Activated CD4-positive, alpha-beta T cell treated with anti-CD3 and anti-CD28 coated beads, Interleukin-2, amount 50 U/mL, for 48 hours (primary cell): ENCODE results near the gene SNRK.

Experiments
- DNase-seq, 2 experiments: peaks; one replicate each; pipeline ENCODE4 v3.0.0-alpha.2; 2020

SNRK gene

DNA sequence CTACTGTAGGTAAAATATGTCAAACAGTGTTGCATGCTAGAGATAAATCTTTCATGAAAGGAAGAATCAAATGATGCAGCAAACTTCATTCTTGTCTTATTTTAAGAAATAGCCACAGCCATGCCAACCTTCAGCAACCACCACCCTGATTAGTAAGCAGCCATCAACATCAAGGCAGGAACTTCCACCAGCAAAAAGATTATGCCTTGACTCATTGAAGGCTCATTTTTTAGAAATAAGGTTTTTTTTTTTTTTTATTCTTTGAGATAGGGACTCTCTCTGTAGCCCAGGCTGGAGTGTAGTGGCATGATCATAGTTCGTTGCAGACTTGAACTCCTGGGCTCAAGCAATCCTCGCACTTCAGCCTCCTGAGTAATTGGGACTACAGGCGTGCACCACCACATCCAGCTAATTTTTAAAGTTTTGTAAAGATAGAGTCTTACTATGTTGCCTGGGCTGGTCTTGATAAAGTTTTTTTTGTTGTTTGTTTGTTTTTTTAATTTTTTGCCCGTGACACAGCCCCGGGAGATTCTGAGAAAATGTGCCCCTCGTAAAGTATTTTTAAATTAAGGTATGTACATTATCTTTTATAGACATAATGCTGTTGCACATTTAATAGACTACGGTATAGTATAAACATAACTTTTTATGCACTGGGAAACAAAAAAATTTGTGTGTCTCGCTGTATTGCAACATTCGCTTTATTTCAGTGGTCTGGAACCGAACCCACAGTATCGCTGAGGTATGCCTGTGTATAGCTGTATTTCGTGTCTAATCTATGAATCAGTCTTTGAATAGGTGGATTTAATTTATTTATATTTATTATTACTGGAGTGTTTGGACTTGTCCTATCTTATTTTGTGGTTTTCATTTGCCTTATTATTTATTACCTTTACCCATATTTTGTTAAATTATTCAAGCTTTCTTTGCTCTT is 23.3 kb downstream of the SNRK start:
- no peak for DNase-seq

DNA sequence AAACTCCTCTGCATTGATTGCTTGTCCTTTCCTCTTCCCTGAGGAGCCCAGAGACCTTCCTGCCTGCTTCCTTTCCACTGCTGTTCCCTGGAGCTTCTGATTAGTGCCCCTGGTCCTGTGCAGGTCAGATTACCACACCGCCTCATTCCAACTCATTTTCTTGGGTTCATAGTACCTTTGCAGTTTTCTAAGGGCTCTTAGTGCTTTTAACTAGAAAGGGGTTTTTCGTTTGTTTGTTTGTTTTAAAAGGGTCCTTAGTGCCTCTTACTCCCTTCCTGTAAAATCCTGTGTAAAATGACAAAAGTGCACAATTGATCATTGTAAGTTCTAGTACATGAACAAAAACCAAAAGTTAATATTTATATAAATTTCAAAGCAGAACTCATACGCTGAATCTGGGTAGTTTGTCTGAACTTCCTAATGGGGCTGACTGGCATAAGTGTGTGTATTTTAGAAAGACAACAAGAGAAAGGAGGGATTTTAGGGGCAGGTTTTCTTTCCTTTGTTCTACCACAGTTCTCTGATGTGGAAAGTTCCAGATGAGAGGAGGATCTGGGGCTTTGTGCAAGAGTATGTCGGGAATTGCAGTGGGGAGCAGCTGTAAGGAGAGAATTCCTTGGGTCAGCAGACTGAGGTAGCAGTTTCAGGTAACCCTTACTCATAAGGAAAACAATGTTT is 30.6 kb downstream of the SNRK start:
- no peak for DNase-seq

DNA sequence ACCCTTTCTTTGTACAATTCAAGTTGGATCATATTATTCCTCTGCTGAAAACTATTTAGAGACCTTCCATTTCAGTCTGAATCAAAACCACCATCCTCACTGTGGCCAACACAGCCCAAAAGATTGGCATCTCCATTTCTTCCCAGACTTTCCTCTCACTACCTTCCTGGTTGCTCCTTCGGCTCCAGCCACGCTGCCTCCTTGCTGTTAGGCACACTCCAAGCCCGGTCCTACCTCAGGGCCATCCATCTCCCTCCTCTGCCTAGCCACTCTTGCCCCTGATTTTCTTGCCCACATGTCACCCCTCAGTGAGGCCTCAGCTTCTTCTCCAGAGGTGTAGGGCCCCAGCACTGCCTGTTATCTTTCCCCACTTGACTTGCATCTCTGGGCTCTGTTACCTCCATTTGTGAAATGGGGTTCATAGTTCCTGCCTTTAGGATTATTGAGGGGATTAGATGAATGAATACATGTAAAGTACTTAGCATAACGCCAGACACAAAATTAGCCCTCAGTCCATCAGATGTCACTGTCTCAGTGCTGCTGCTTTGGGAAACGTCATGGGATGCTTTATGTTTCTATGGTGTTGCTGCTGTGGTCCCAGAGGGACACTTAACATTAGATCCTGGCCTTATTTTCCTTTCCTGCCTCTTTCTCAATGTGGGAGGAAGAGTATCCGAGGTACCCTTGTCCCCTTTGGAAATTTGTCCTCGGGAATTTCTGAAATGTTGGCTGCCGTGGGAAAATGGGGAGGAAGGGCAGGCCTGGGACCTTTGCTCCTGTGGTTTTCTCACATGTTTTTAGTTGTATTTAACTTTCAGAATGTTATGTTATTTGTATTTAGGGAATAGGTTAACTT is 31.3 kb downstream of the SNRK start:
- DNase-seq, result no peak

- DNase-seq, result no peak
Measured at GRCh38 chr3:43319376-43319775, 33.0 kb downstream of the SNRK start.

DNA sequence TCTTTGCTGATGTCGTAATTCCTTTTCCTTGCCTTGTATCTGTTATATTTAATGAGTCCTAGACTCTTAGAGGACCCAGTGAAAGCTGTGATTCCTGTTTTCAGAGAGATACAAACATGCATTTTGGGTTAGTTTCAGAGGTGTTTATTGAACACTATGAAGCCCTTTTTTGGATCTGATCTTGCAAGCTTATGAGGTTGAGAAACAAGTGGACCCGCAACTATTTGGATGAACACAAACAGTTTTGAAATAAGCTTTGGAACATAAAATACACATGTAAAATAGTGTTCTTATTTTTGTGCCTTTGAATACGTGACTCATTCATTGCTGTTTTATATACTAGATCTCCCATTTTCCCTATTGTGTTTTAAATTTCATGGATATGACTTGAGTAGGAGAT is 33.5 kb downstream of the SNRK start:
- no peak for DNase-seq

GRCh38 chr3:43320288-43320687 is 33.9 kb downstream of the SNRK start:
- DNase-seq, result no peak

DNA sequence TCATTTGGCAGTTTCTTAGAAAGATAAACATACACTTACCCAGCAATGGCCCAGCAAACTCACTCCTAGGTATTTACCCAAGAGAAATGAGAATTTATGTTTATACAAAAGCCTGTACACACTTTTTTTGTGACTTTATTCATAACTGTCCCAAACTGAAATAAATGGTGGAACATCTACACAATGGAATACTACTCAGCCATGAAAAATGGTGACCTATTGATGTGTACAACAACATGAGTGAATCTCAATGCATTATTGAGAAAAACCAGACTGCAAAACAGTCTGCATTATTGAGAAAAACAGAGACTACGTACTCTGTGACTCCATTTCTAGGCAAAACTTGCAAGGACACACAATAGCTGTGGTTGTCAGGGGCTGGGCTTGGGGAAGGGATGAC is 37.2 kb downstream of the SNRK start:
- DNase-seq, result no peak

GRCh38 chr3:43326891-43327581 is 40.7 kb downstream of the SNRK start:
- DNase-seq, result no peak

DNA sequence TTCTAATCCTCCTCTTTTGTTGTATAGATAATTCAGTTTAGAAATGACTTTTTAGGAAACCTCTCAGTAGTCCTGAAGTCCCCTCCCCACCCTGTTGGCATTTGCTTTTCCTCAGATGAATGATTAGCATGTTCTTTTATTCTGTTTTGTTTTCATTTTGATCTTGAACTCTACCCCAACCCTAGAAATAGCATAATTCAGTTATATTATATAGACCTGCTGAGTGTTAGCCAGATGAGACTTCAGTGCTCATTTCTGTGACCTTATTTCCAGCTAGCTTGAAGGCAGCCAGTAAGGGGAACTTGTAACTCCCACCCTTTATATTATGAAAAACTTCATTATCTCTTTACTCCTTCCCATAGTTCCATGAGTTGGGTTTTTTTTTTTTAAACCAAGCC is 41.2 kb downstream of the SNRK start:
- no peak for DNase-seq

- no peak for DNase-seq
Measured at GRCh38 chr3:43328653-43329052, 42.3 kb downstream of the SNRK start.

DNA sequence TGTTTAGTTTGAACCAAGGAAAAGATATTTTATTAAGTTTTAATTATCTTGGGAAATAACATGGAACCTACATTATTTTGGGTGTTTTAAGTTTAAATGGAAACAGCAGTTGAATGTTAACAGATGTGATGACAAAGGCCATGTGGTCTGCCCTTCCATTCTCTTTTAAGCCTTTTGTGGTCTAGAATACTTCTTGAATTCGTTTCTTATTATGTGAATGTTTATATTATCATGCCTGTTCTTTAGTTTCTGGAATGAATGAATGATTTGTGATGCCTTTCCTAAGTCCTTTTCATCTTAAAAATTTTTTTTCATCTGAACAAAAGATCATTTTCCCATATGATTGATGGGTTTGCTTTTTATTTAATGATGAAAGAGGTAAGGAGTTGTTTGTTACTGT is 44.6 kb downstream of the SNRK start:
- no peak for DNase-seq

DNA sequence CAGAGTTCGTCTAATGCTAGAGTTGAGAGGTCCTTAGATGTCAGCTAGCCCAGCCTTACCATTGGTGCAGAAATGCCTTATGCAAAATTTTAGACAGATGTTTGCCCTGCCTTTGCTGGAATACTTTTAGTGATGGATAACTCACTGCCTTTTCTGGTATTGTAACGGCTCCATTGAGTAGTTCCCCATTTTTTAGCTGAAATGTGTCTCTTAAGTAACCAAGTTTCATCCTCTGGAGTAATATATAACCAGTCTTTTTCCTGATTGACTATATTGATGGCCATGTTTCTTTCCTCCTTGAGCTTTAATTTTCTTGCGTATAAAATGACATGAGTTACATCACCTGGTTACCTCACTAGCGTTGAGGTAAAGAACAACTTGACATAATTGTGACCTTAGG is 45.0 kb downstream of the SNRK start:
- no peak for DNase-seq

GRCh38 chr3:43334976-43335375 is 48.6 kb downstream of the SNRK start:
- DNase-seq, result no peak

DNA sequence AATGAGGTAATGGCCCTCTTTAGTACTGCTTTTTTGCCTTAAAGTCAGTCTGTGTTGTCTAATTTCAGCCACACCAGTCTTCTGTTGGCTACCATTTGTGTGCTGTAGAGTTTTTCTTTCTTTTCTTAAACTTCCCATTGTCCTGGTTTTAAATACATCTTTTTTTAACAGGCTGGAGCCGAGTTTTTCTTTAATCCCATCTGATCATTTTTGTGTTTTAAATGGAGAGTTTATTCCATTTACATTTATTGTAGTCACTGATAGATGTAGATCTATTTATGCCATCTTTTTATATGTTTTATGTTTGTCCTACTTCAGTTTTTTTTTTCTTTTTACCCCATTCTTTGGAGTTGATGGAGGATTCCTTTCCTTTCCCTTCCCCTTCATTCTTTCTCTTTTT is 49.5 kb downstream of the SNRK start:
- DNase-seq, result no peak

- no peak for DNase-seq
Measured at GRCh38 chr3:43338295-43338694, 52.0 kb downstream of the SNRK start.

- no peak for DNase-seq
Measured at GRCh38 chr3:43340403-43340802, 54.1 kb downstream of the SNRK start.

DNA sequence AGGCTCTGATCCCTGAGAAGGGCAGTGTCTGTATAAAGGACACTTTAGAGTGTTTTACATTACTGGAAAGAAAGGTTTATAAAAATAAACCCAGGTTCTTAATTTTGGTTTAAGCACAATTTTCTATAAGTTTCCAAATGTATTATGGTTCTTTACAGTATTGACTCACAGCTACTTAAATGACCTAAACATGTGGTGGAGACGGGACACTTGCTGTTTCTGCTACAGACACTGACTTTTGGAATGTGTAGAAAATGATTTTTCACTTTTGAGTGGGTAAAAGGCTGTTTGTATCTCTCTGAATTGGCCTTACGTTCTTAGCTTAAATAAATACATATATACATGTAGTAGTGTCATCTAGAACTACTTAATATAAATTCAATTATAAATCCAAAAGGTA is 55.4 kb downstream of the SNRK start:
- no peak for DNase-seq

DNA sequence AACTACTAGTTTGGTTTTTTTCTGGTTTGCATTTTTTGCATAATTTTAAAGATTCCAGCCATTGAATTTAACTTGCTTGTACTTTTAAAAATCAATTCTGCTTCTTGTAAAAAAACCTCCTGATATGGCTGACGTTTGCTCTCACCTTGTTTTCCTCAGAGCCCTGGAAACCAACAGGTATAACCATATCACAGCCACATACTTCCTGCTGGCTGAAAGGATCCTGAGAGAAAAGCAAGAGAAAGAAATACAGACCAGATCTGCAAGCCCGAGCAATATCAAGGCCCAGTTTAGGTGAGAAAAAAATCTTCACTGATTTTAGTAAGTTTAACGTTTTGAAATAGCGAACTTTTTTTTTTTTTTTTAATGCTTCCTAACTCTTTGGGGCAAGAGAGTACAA is 56.8 kb downstream of the SNRK start:
- no peak for DNase-seq

GRCh38 chr3:43343815-43344214 is 57.5 kb downstream of the SNRK start:
- no peak for DNase-seq

DNA sequence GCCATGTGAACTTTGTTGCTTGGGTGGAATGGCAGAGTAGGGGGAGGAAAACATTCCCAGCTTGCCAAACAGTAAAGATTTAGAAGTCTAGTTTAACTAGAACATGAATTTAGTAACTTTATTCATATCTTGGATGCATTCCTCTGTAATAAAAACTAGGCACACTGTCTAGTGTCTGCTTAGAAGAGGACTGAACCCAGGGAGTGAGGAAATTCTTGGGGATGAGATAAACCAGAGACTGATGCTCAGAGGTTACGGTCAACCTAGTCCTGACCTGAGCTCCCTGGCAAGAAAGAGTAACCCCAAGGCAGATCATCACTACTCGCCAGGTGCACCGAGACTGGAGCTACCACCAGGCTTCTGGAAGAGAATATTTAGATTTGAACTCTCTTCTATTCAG is 58.2 kb downstream of the SNRK start:
- no peak for DNase-seq

- no peak for DNase-seq
Measured at GRCh38 chr3:43345246-43345645, 58.9 kb downstream of the SNRK start.

- DNase-seq, result peak in 1 of 2 experiments; percentile 34
Measured at GRCh38 chr3:43345877-43346276, 59.5 kb downstream of the SNRK start.
